Measurements from ENCODE around the gene CRKL. TPM values are rescaled to one million over a fixed set of nuclear protein-coding genes. Genes with fewer than 3 reads are reported as not detected.

The CRKL gene
- total and polyA plus RNA-seq, 4 donors: 55.2 to 88.0 (median 64.6) TPM

DNA sequence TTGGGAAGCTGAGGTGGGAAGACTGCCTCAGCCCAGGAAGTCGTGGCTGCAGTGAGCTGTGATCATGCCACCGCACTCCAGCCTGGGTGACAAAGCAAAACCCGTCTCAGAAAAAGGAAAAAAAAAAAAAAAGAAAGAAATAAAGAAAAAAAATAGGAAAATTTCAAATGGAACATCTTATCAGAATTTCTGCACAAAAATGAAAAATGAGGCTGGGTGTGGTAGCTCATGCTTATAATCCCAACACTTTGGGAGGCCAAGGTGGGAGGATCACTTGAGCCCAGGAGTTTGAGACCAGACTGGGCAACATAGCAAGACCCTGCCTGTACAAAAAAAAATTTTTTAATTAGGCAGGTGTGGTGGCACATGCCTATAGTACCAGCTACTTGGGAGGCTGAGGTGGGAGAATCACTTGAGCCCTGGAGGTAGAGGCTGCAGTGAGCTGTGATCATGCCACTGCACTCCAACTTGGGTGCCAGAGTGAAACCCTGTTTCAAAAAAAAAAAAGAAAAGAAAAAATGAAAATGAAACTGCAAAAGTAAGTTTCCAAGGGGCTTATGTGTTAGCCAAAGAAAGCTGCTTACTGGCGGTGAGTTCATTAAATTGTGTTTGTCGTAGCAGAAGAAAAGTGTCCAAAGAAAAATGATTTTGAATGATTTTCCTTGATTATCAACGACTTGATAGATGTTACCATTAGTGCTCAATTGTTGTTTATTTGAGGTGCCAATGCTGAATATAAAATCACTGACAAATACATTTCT lies 7.5 kb upstream of the CRKL start:
- Histone ChIP-seq H3K27me3 (ENCODE audit: control insufficient read depth, insufficient read depth, low read length) (no peaks in the 10 kb centered on the region), H3K9me3 (ENCODE audit: control insufficient read depth, insufficient read depth, low read length) (no peaks in the 10 kb centered on the region), H3K36me3 (ENCODE audit: control insufficient read depth, insufficient read depth, low read length) (no peaks in the 10 kb centered on the region), H3K4me3 (ENCODE audit: low read depth, low read length) (no peak overlapping the region), H3K4me1 (ENCODE audit: control insufficient read depth, insufficient read depth, low read length) (no peaks in the 10 kb centered on the region), H3K27ac (ENCODE audit: low read depth, low read length) (no peak overlapping the region)
- WGBS (ENCODE audit: insufficient coverage): 90% methylated on average over 2 of the region's 6 CpGs
- no peak for DNase-seq (ENCODE audit: low read depth in 4 of 6, low spot score in 6 of 6)

GRCh38 chr22:20912494-20912893 lies 4.7 kb upstream of the CRKL start:
- Histone ChIP-seq H3K27ac (ENCODE audit: low read depth, low read length) (no peak overlapping the region), H3K4me1 (ENCODE audit: control insufficient read depth, insufficient read depth, low read length) (peaks cover 8% of the 10 kb centered on the region), H3K4me3 (ENCODE audit: low read depth, low read length) (no peak overlapping the region), H3K27me3 (ENCODE audit: control insufficient read depth, insufficient read depth, low read length) (no peaks in the 10 kb centered on the region), H3K36me3 (ENCODE audit: control insufficient read depth, insufficient read depth, low read length) (no peaks in the 10 kb centered on the region), H3K9me3 (ENCODE audit: control insufficient read depth, insufficient read depth, low read length) (no peaks in the 10 kb centered on the region)
- 81% methylated on average over 2 of the region's 6 CpGs for WGBS (ENCODE audit: insufficient coverage)
- no peak for DNase-seq (ENCODE audit: low read depth in 4 of 6, low spot score in 6 of 6)

- H3K36me3 ChIP-seq (ENCODE audit: control insufficient read depth, insufficient read depth, low read length): peaks cover under 1% of the 10 kb centered on the region
- H3K27me3 ChIP-seq (ENCODE audit: control insufficient read depth, insufficient read depth, low read length): no peaks in the 10 kb centered on the region
- H3K4me1 ChIP-seq (ENCODE audit: control insufficient read depth, insufficient read depth, low read length): peaks cover 17% of the 10 kb centered on the region
- DNase-seq (ENCODE audit: low read depth in 4 of 6, low spot score in 6 of 6): no peak
- WGBS (ENCODE audit: insufficient coverage): 4% methylated on average over 5 of the region's 19 CpGs
- peak overlapping the region; percentile 97 for H3K4me3 ChIP-seq (ENCODE audit: low read depth, low read length)
- no peaks in the 10 kb centered on the region for H3K9me3 ChIP-seq (ENCODE audit: control insufficient read depth, insufficient read depth, low read length)
- H3K27ac ChIP-seq (ENCODE audit: low read depth, low read length): no peak overlapping the region
Observed at GRCh38 chr22:20918663-20919218, 1.5 kb downstream of the CRKL start.

GRCh38 chr22:20919718-20920117 lies 2.5 kb downstream of the CRKL start:
- H3K36me3 ChIP-seq (ENCODE audit: control insufficient read depth, insufficient read depth, low read length): peaks cover 3% of the 10 kb centered on the region
- H3K4me1 ChIP-seq (ENCODE audit: control insufficient read depth, insufficient read depth, low read length): peaks cover 18% of the 10 kb centered on the region
- DNase-seq (ENCODE audit: low read depth in 4 of 6, low spot score in 6 of 6): no peak
- WGBS (ENCODE audit: insufficient coverage): no CpG with 5 or more reads among the region's 4 CpGs
- no peaks in the 10 kb centered on the region for H3K27me3 ChIP-seq (ENCODE audit: control insufficient read depth, insufficient read depth, low read length)
- H3K4me3 ChIP-seq (ENCODE audit: low read depth, low read length): peak overlapping the region; percentile 97
- no peak overlapping the region for H3K27ac ChIP-seq (ENCODE audit: low read depth, low read length)
- H3K9me3 ChIP-seq (ENCODE audit: control insufficient read depth, insufficient read depth, low read length): no peaks in the 10 kb centered on the region

DNA sequence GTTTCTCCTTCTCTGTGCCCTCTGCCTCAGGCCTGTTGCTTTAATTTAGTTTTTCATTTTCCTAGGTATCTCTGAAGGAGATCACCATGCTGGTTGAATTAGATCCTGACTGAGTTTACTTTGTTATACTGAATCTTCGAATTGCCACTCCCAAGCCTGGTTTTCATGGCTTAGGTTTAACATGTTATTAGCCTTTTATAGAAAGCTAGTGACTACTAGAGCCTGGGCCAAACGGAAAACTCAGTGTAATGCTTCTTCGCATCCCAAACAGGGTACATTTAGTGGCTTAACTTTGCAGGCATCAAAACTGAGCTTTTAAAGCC lies 3.6 kb downstream of the CRKL start:
- Histone ChIP-seq H3K27ac (ENCODE audit: low read depth, low read length) (no peak overlapping the region), H3K27me3 (ENCODE audit: control insufficient read depth, insufficient read depth, low read length) (no peaks in the 10 kb centered on the region), H3K4me3 (ENCODE audit: low read depth, low read length) (no peak overlapping the region), H3K9me3 (ENCODE audit: control insufficient read depth, insufficient read depth, low read length) (no peaks in the 10 kb centered on the region), H3K36me3 (ENCODE audit: control insufficient read depth, insufficient read depth, low read length) (peaks cover 3% of the 10 kb centered on the region), H3K4me1 (ENCODE audit: control insufficient read depth, insufficient read depth, low read length) (peaks cover 18% of the 10 kb centered on the region)
- DNase-seq (ENCODE audit: low read depth in 4 of 6, low spot score in 6 of 6): no peak
- 33% methylated on average over 2 of the region's 3 CpGs for WGBS (ENCODE audit: insufficient coverage)

- H3K4me1 ChIP-seq (ENCODE audit: control insufficient read depth, insufficient read depth, low read length): peaks cover 10% of the 10 kb centered on the region
- peaks cover 3% of the 10 kb centered on the region for H3K36me3 ChIP-seq (ENCODE audit: control insufficient read depth, insufficient read depth, low read length)
- no peak overlapping the region for H3K4me3 ChIP-seq (ENCODE audit: low read depth, low read length)
- H3K27me3 ChIP-seq (ENCODE audit: control insufficient read depth, insufficient read depth, low read length): no peaks in the 10 kb centered on the region
- no peaks in the 10 kb centered on the region for H3K9me3 ChIP-seq (ENCODE audit: control insufficient read depth, insufficient read depth, low read length)
- no peak overlapping the region for H3K27ac ChIP-seq (ENCODE audit: low read depth, low read length)
- WGBS (ENCODE audit: insufficient coverage): 0% methylated on average over 1 of the region's 3 CpGs
- no peak for DNase-seq (ENCODE audit: low read depth in 4 of 6, low spot score in 6 of 6)
Observed at GRCh38 chr22:20922141-20922751, 5.0 kb downstream of the CRKL start.

DNA sequence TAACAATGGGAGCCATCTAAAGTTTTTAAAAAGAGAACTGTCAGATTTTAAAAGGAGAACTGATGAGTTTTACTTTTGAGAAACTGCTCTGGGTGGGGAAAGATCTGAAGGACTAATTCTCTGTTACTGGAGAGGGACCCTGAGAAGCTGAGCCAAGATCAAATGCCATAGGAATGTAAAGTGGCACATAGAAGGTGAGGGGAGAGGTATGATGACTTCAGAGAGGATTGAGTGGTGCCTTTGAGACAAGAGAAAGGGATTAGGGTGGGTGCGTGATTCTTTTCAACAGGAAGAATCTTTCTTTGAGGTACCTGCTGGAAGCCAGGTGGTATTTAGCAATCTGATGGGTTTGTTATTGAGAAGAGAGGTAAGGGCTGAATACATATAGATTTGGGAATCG lies 9.0 kb downstream of the CRKL start:
- DNase-seq (ENCODE audit: low read depth in 4 of 6, low spot score in 6 of 6): no peak
- Histone ChIP-seq H3K27ac (ENCODE audit: low read depth, low read length) (no peak overlapping the region), H3K4me3 (ENCODE audit: low read depth, low read length) (no peak overlapping the region), H3K4me1 (ENCODE audit: control insufficient read depth, insufficient read depth, low read length) (peaks cover 7% of the 10 kb centered on the region), H3K36me3 (ENCODE audit: control insufficient read depth, insufficient read depth, low read length) (peaks cover 3% of the 10 kb centered on the region), H3K27me3 (ENCODE audit: control insufficient read depth, insufficient read depth, low read length) (no peaks in the 10 kb centered on the region), H3K9me3 (ENCODE audit: control insufficient read depth, insufficient read depth, low read length) (no peaks in the 10 kb centered on the region)
- 94% methylated on average over 2 of the region's 2 CpGs for WGBS (ENCODE audit: insufficient coverage)

- WGBS (ENCODE audit: insufficient coverage): 86% methylated on average over 1 of the region's 4 CpGs
- H3K27me3 ChIP-seq (ENCODE audit: control insufficient read depth, insufficient read depth, low read length): no peaks in the 10 kb centered on the region
- H3K4me1 ChIP-seq (ENCODE audit: control insufficient read depth, insufficient read depth, low read length): peaks cover 3% of the 10 kb centered on the region
- no peak overlapping the region for H3K27ac ChIP-seq (ENCODE audit: low read depth, low read length)
- H3K36me3 ChIP-seq (ENCODE audit: control insufficient read depth, insufficient read depth, low read length): peaks cover 3% of the 10 kb centered on the region
- no peaks in the 10 kb centered on the region for H3K9me3 ChIP-seq (ENCODE audit: control insufficient read depth, insufficient read depth, low read length)
- no peak for DNase-seq (ENCODE audit: low read depth in 4 of 6, low spot score in 6 of 6)
- no peak overlapping the region for H3K4me3 ChIP-seq (ENCODE audit: low read depth, low read length)
Observed at GRCh38 chr22:20927940-20928572, 10.8 kb downstream of the CRKL start.

- Histone ChIP-seq H3K4me1 (ENCODE audit: control insufficient read depth, insufficient read depth, low read length) (peaks cover 2% of the 10 kb centered on the region), H3K9me3 (ENCODE audit: control insufficient read depth, insufficient read depth, low read length) (no peaks in the 10 kb centered on the region), H3K27ac (ENCODE audit: low read depth, low read length) (no peak overlapping the region), H3K36me3 (ENCODE audit: control insufficient read depth, insufficient read depth, low read length) (peaks cover 3% of the 10 kb centered on the region), H3K4me3 (ENCODE audit: low read depth, low read length) (no peak overlapping the region), H3K27me3 (ENCODE audit: control insufficient read depth, insufficient read depth, low read length) (no peaks in the 10 kb centered on the region)
- DNase-seq (ENCODE audit: low read depth in 4 of 6, low spot score in 6 of 6): no peak
- WGBS (ENCODE audit: insufficient coverage): no CpG with 5 or more reads among the region's 4 CpGs
Observed at GRCh38 chr22:20928573-20928967, 11.4 kb downstream of the CRKL start.
